Fibroblast of lung (primary cell): ENCODE results near the gene RBBP8. TPM values are rescaled to one million over a fixed set of nuclear protein-coding genes. Genes with fewer than 3 reads are reported as not detected.
A peak's percentile ranks its signal among the peaks of the same experiment; 100 is the strongest.

Experiments used
- DNase-seq, 2 donors: peaks; one replicate each; pipeline versions ENCODE4 v3.0.0 to v3.0.0-alpha.2; 2010; ENCODE audit warnings: low read depth in 2 of 2
- H2AFZ ChIP-seq: 2 replicates; pipeline ENCODE4 v1.5.1; 2012; ENCODE audit warnings: low read length, control low read depth, inconsistent platforms
- H3K27ac ChIP-seq: 2 replicates; pipeline ENCODE4 v1.5.1; 2011; ENCODE audit warnings: low read length, control low read depth; ENCODE audit not compliant: insufficient read depth
- H3K27me3 ChIP-seq: 2 replicates; pipeline ENCODE4 v1.5.1; 2011; ENCODE audit warnings: mild to moderate bottlenecking, low read length; ENCODE audit not compliant: control insufficient read depth, insufficient read depth
- H3K36me3 ChIP-seq: 2 replicates; pipeline ENCODE4 v1.5.1; 2011; ENCODE audit warnings: low read length; ENCODE audit not compliant: control insufficient read depth, insufficient read depth
- H3K4me1 ChIP-seq: 2 replicates; pipeline ENCODE4 v1.5.1; 2011; ENCODE audit warnings: low read length; ENCODE audit not compliant: control insufficient read depth, insufficient read depth; ENCODE audit errors: extremely low read depth
- H3K4me2 ChIP-seq: 2 replicates; pipeline ENCODE4 v1.5.1; 2011; ENCODE audit warnings: low read length, control low read depth; ENCODE audit not compliant: insufficient read depth; ENCODE audit errors: extremely low read depth
- H3K4me3 ChIP-seq, 4 experiments: fragments of 200-600 bp in 1 of 4; sonication (generic) in 1 of 4; replicated peaks in 1 of 4; 2 replicates each; pipeline ENCODE4 v1.5.1; 2011 to 2016; ENCODE audit warnings: low read length in 4 of 4, low read depth in 3 of 4, mild to moderate bottlenecking in 3 of 4, control low read depth in 2 of 4, inconsistent platforms in 1 of 4, mixed read lengths in 1 of 4; ENCODE audit not compliant: insufficient read depth in 1 of 4; ENCODE audit errors: control extremely low read depth in 1 of 4
- H3K79me2 ChIP-seq: 2 replicates; pipeline ENCODE4 v1.5.1; 2012; ENCODE audit warnings: mild to moderate bottlenecking, low read length, inconsistent platforms; ENCODE audit not compliant: control insufficient read depth, insufficient read depth
- H3K9ac ChIP-seq: 2 replicates; pipeline ENCODE4 v1.5.1; 2011; ENCODE audit warnings: mild to moderate bottlenecking, low read length, control low read depth; ENCODE audit not compliant: insufficient read depth
- H3K9me3 ChIP-seq: 2 replicates; pipeline ENCODE4 v1.5.1; 2012; ENCODE audit warnings: low read depth, low read length; ENCODE audit not compliant: control insufficient read depth, insufficient read depth
- H4K20me1 ChIP-seq: 2 replicates; pipeline ENCODE4 v1.5.1; 2011; ENCODE audit warnings: low read length; ENCODE audit not compliant: control insufficient read depth, insufficient read depth; ENCODE audit errors: extremely low read depth
- EZH2 ChIP-seq: IDR thresholded peaks from 2 replicates; pipeline ENCODE4 v1.5.1; 2012; ENCODE audit warnings: low read length, control low read depth, mild to moderate bottlenecking; ENCODE audit errors: missing control alignments
- polyA plus RNA-seq, 2 donors: library from polyadenylated mRNA; depleted of rRNA in 1 of 2; stranded (reverse) in 1 of 2; unstranded in 1 of 2; fragments of >200 nt; gene quantifications; 2 replicates each; pipeline ENCODE4 v1.2.1, GENCODE V29; 2011 to 2012; ENCODE audit warnings: missing spikeins in 1 of 2
- total RNA-seq: library from RNA; depleted of rRNA; stranded (reverse); fragments of >200 nt; gene quantifications from 2 replicates; pipeline ENCODE4 v1.2.1, GENCODE V29; 2014
- TF ChIP-seq, protein P1 (sequence below), 2 donors: IDR thresholded peaks in 1 of 2; conservative IDR thresholded peaks in 1 of 2; 1 replicate in 1 of 2; 2 replicates in 1 of 2; pipeline ENCODE4 v1.5.1; 2011 to 2012; ENCODE audit warnings: low read length in 2 of 2, control low read depth in 1 of 2, inconsistent platforms in 1 of 2, low read depth in 1 of 2, mild to moderate bottlenecking in 1 of 2

RBBP8 gene
- total and polyA plus RNA-seq, 2 donors (not counting 1 experiment from before 2014, with no cell fraction given) = 17.8 to 21.0 TPM

DNA sequence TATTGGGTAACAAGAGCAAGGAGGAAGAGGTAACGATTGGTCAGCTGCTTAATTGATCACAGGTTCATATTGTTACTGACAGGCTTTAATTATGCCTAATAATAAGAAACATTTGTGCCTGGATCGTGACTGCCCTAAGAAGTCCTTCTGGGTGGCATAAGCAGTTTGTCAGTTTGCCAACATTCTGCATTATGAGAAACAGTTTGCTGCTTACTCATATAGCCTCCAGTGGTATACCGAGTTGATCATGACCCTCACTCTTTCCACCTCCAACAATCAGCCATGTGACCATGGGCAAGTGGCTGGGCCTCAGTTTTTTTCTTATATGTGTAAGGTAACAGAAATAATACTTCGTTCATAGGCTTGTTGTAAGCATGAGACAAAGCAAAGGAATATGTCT lies 105.6 kb downstream of the RBBP8 start:
- Histone ChIP-seq H3K36me3 (no peaks in the 10 kb centered on the region), H3K4me3 (no peak overlapping the region), H3K27me3 (no peaks in the 10 kb centered on the region), H2AFZ (no peak overlapping the region), H3K27ac (no peak overlapping the region), H4K20me1 (no peaks in the 10 kb centered on the region), H3K4me1 (no peaks in the 10 kb centered on the region), H3K4me2 (no peak overlapping the region), H3K9ac (no peak overlapping the region), H3K9me3 (no peaks in the 10 kb centered on the region), H3K79me2 (no peaks in the 10 kb centered on the region)
- DNase-seq = peak; percentile 15 to 50
- TF ChIP-seq, protein P1, sequence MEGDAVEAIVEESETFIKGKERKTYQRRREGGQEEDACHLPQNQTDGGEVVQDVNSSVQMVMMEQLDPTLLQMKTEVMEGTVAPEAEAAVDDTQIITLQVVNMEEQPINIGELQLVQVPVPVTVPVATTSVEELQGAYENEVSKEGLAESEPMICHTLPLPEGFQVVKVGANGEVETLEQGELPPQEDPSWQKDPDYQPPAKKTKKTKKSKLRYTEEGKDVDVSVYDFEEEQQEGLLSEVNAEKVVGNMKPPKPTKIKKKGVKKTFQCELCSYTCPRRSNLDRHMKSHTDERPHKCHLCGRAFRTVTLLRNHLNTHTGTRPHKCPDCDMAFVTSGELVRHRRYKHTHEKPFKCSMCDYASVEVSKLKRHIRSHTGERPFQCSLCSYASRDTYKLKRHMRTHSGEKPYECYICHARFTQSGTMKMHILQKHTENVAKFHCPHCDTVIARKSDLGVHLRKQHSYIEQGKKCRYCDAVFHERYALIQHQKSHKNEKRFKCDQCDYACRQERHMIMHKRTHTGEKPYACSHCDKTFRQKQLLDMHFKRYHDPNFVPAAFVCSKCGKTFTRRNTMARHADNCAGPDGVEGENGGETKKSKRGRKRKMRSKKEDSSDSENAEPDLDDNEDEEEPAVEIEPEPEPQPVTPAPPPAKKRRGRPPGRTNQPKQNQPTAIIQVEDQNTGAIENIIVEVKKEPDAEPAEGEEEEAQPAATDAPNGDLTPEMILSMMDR (conservative IDR thresholded peaks at IDR 0.05 in 1 of 2, IDR thresholded peaks at IDR 0.05 in 1 of 2; ENCODE audit: low read depth in 1 of 2, low read length in 2 of 2) = no peak
- TF ChIP-seq EZH2 = no peak

GRCh38 chr18:23042133-23042532 lies 109.0 kb downstream of the RBBP8 start:
- TF ChIP-seq, protein P1 (conservative IDR thresholded peaks at IDR 0.05 in 1 of 2, IDR thresholded peaks at IDR 0.05 in 1 of 2; ENCODE audit: low read depth in 1 of 2, low read length in 2 of 2) = no peak
- TF ChIP-seq EZH2 = no peak
- Histone ChIP-seq H4K20me1 (no peaks in the 10 kb centered on the region), H3K4me1 (no peaks in the 10 kb centered on the region), H3K4me2 (no peak overlapping the region), H3K27ac (no peak overlapping the region), H3K79me2 (no peaks in the 10 kb centered on the region), H3K4me3 (no peak overlapping the region), H3K9me3 (no peaks in the 10 kb centered on the region), H3K36me3 (no peaks in the 10 kb centered on the region), H2AFZ (no peak overlapping the region), H3K9ac (no peak overlapping the region), H3K27me3 (no peaks in the 10 kb centered on the region)
- DNase-seq = no peak

GRCh38 chr18:23043803-23044376 lies 110.8 kb downstream of the RBBP8 start:
- Histone ChIP-seq H3K4me3 (no peak overlapping the region), H3K9ac (no peak overlapping the region), H3K27me3 (no peaks in the 10 kb centered on the region), H3K27ac (no peak overlapping the region), H3K4me2 (no peak overlapping the region), H3K36me3 (no peaks in the 10 kb centered on the region), H3K79me2 (no peaks in the 10 kb centered on the region), H3K9me3 (no peaks in the 10 kb centered on the region), H2AFZ (no peak overlapping the region), H3K4me1 (no peaks in the 10 kb centered on the region), H4K20me1 (no peaks in the 10 kb centered on the region)
- DNase-seq = no peak
- TF ChIP-seq, protein P1 (conservative IDR thresholded peaks at IDR 0.05 in 1 of 2, IDR thresholded peaks at IDR 0.05 in 1 of 2; ENCODE audit: low read depth in 1 of 2, low read length in 2 of 2) = no peak
- TF ChIP-seq EZH2 = no peak
